ENCODE measurements around the gene ST3GAL3.

- TF ChIP-seq CTCF (IDR thresholded peaks at IDR 0.05) (no peak), EZH2 (IDR thresholded peaks at IDR 0.05) (no peak), EZH2phosphoT487 (IDR thresholded peaks at IDR 0.05) (no peak)
These were observed 35.9 kb downstream of the ST3GAL3 start for GRCh38 chr1:43743206-43743605.
